GM18951 (cell line): ENCODE measurements around the gene CLEC5A.
"Not testable (repeated sequence)": the region's sequence is repeated elsewhere in the genome, so short reads cannot be mapped to it uniquely, and the experiment has no call there.

Experiments used
- POLR2A ChIP-seq: IDR thresholded peaks from 4 replicates; pipeline ENCODE4 v1.6.1; 2011; ENCODE audit warnings: mild to moderate bottlenecking; ENCODE audit not compliant: insufficient read length, insufficient read depth; ENCODE audit errors: extremely low read depth
- in situ Hi-C: fragments of 300-500 bp; cut with MboI; formaldehyde crosslinking; loops from one replicate; pipeline ENCODE4 v1.12.0; 2022; ENCODE audit warnings: low sequenced_read_pairs, mixed read lengths, inconsistent platforms; ENCODE audit not compliant: unreplicated experiment

The CLEC5A gene

GRCh38 chr7:141928146-141928844 lies 18.5 kb downstream of the CLEC5A start:
- in situ Hi-C loops = no loop called here
- no peak for TF ChIP-seq POLR2A

GRCh38 chr7:141920281-141920680 lies 26.5 kb downstream of the CLEC5A start:
- TF ChIP-seq POLR2A = no peak
- in situ Hi-C loops = no loop called here

- no peak for TF ChIP-seq POLR2A
- in situ Hi-C loops = no loop called here
Observed at GRCh38 chr7:141916099-141916498, 30.7 kb downstream of the CLEC5A start, which contains the start of gene OR9A4. OR9A4 (plus strand) TSS chr7:141916399; CDS start chr7:141918876, 2,477 bp downstream.

- in situ Hi-C loops = no loop called here
- no peak for TF ChIP-seq POLR2A
Observed at GRCh38 chr7:141915565-141915964, 31.2 kb downstream of the CLEC5A start.

- in situ Hi-C loops = no loop called here
- no peak for TF ChIP-seq POLR2A
Observed at GRCh38 chr7:141911391-141911790, 35.4 kb downstream of the CLEC5A start.

GRCh38 chr7:141906285-141906684 lies 40.5 kb downstream of the CLEC5A start:
- no peak for TF ChIP-seq POLR2A
- in situ Hi-C loops = no loop called here

- in situ Hi-C loops = not testable (repeated sequence)
Observed at GRCh38 chr7:141899366-141899765, 47.4 kb downstream of the CLEC5A start.

GRCh38 chr7:141891336-141891735 lies 55.4 kb downstream of the CLEC5A start:
- no peak for TF ChIP-seq POLR2A
- in situ Hi-C loops = no loop called here

- in situ Hi-C loops = no loop called here
- no peak for TF ChIP-seq POLR2A
Observed at GRCh38 chr7:141889321-141889720, 57.5 kb downstream of the CLEC5A start.

GRCh38 chr7:141884539-141885225 lies 62.1 kb downstream of the CLEC5A start:
- in situ Hi-C loops = no loop called here

GRCh38 chr7:141880960-141881359 lies 65.8 kb downstream of the CLEC5A start:
- in situ Hi-C loops = no loop called here
- TF ChIP-seq POLR2A = no peak

More at GRCh38 chr7:141884539-141885225, 62.1 kb downstream of the CLEC5A start:
- no peak for TF ChIP-seq POLR2A

- in situ Hi-C loops = no loop called here
- TF ChIP-seq POLR2A = no peak
Observed at GRCh38 chr7:141877365-141877764, 69.4 kb downstream of the CLEC5A start.
